SJCRH30 (cell line): ENCODE measurements around the gene ZNF157. TPM values are rescaled to one million over a fixed set of nuclear protein-coding genes. Genes with fewer than 3 reads are reported as not detected.

ENCODE experiments used
- total RNA-seq: library from RNA; depleted of rRNA; stranded (reverse); fragments of >200 nt; shearing (Covaris generic); gene quantifications from 2 replicates; pipeline ENCODE4 v1.2.3, GENCODE V29; 2014; rRNA removed

Gene ZNF157
- total RNA-seq, 1 experiment from 2014 or later = not detected

Other genes starting within 250 kb of the ZNF157 start
- 92.7 and 122 TPM in 2 replicates for gene NDUFB11, start 225.9 kb upstream of the ZNF157 start, total RNA-seq
- 51.7 and 52.3 TPM in 2 replicates for gene RBM10, start 225.4 kb upstream of the ZNF157 start, total RNA-seq
- 152 and 158 TPM in 2 replicates for gene UBA1, start 176.7 kb upstream of the ZNF157 start, total RNA-seq
- gene CDK16, start 151.9 kb upstream of the ZNF157 start, total RNA-seq = 68.5 and 71.8 TPM in 2 replicates
- 51.0 and 53.4 TPM in 2 replicates for gene USP11, start 137.6 kb upstream of the ZNF157 start, total RNA-seq
- 7.2 and 8.4 TPM in 2 replicates for gene ZNF41, start 112.6 kb downstream of the ZNF157 start, total RNA-seq
- gene ARAF, start 190.6 kb downstream of the ZNF157 start, total RNA-seq = 20.5 and 21.8 TPM in 2 replicates
- 62.8 and 64.2 TPM in 2 replicates for gene TIMP1, start 211.9 kb downstream of the ZNF157 start, total RNA-seq
- 0.04 and 0.33 TPM in 2 replicates for gene SYN1, start 249.3 kb downstream of the ZNF157 start, total RNA-seq